GM12878 (cell line): ENCODE data around the gene CPSF3.

Experiments used
- CTCF ChIP-seq, 3 experiments: IDR thresholded peaks in 2 of 3; conservative IDR thresholded peaks in 1 of 3; 2 replicates each; pipeline ENCODE4 v1.5.1; 2011; ENCODE audit warnings: low read depth in 3 of 3, low read length in 3 of 3, mild to moderate bottlenecking in 3 of 3, control low read depth in 2 of 3, moderate library complexity in 2 of 3, inconsistent platforms in 1 of 3, mixed read lengths in 1 of 3; ENCODE audit not compliant: control insufficient read depth in 2 of 3, insufficient read depth in 1 of 3; ENCODE audit errors: extremely low read depth in 1 of 3
- E4F1 ChIP-seq: fragments of 450-650 bp; IDR thresholded peaks from 2 replicates; pipeline ENCODE4 v1.6.1; 2018; ENCODE audit warnings: borderline replicate concordance, mild to moderate bottlenecking; ENCODE audit not compliant: partially characterized antibody
- PAX8 ChIP-seq: fragments of 450-650 bp; IDR thresholded peaks from 2 replicates; pipeline ENCODE4 v1.6.1; 2017; ENCODE audit warnings: mild to moderate bottlenecking, moderate library complexity
- PBX3 ChIP-seq: IDR thresholded peaks from 2 replicates; pipeline ENCODE4 v1.6.1; 2011; ENCODE audit warnings: mild to moderate bottlenecking, low read depth, low read length, moderate library complexity; ENCODE audit not compliant: insufficient replicate concordance
- POLR2AphosphoS5 ChIP-seq: IDR thresholded peaks from 2 replicates; pipeline ENCODE4 v1.6.1; 2011; ENCODE audit warnings: mild to moderate bottlenecking, low read length, inconsistent platforms
- USF1 ChIP-seq: IDR thresholded peaks from 2 replicates; pipeline ENCODE4 v1.6.1; 2011; ENCODE audit warnings: borderline replicate concordance, low read depth, mild to moderate bottlenecking, moderate library complexity, mixed read lengths, low read length; ENCODE audit not compliant: insufficient read depth; ENCODE audit errors: extremely low read length

GRCh38 chr2:9484533-9484932, 61.1 kb downstream of the CPSF3 start:
- no peak for TF ChIP-seq E4F1
- no peak for TF ChIP-seq PBX3
- TF ChIP-seq PAX8: no peak
- TF ChIP-seq USF1: no peak
- no peak for TF ChIP-seq CTCF (IDR thresholded peaks at IDR 0.05 in 2 of 3, conservative IDR thresholded peaks at IDR 0.05 in 1 of 3; ENCODE audit: control insufficient read depth in 2 of 3, extremely low read depth in 1 of 3, insufficient read depth in 1 of 3, low read depth in 3 of 3, low read length in 3 of 3)
- no peak for TF ChIP-seq POLR2AphosphoS5
